Upper lobe of left lung (tissue), 4 donors: ENCODE measurements around the gene NBPF9.
"Not testable (repeated sequence)": the region's sequence is repeated elsewhere in the genome, so short reads cannot be mapped to it uniquely, and the experiment has no call there.

Source experiments
- CTCF ChIP-seq, 6 experiments: fragments of 450-650 bp in 4 of 6; fragments of 200-600 bp in 2 of 6; sonication (generic) in 2 of 6; IDR thresholded peaks; one replicate each; pipeline ENCODE4 v1.5.1; 2016 to 2019; ENCODE audit warnings: antibody characterized with exemption in 6 of 6
- EP300 ChIP-seq, 4 donors: sonication (generic); formaldehyde crosslinking; IDR thresholded peaks; one replicate each; pipeline ENCODE4 v1.5.1; 2017; ENCODE audit warnings: antibody characterized with exemption in 4 of 4, control low read depth in 2 of 4
- POLR2A ChIP-seq, 4 donors: fragments of 450-650 bp; IDR thresholded peaks; one replicate each; pipeline ENCODE4 v1.5.1; 2016 to 2017; ENCODE audit warnings: antibody characterized with exemption in 4 of 4, mild to moderate bottlenecking in 2 of 4
- POLR2AphosphoS5 ChIP-seq, 2 donors: sonication (generic); formaldehyde crosslinking; IDR thresholded peaks; one replicate each; pipeline ENCODE4 v1.5.1; 2017; ENCODE audit warnings: antibody characterized with exemption in 2 of 2

DNA sequence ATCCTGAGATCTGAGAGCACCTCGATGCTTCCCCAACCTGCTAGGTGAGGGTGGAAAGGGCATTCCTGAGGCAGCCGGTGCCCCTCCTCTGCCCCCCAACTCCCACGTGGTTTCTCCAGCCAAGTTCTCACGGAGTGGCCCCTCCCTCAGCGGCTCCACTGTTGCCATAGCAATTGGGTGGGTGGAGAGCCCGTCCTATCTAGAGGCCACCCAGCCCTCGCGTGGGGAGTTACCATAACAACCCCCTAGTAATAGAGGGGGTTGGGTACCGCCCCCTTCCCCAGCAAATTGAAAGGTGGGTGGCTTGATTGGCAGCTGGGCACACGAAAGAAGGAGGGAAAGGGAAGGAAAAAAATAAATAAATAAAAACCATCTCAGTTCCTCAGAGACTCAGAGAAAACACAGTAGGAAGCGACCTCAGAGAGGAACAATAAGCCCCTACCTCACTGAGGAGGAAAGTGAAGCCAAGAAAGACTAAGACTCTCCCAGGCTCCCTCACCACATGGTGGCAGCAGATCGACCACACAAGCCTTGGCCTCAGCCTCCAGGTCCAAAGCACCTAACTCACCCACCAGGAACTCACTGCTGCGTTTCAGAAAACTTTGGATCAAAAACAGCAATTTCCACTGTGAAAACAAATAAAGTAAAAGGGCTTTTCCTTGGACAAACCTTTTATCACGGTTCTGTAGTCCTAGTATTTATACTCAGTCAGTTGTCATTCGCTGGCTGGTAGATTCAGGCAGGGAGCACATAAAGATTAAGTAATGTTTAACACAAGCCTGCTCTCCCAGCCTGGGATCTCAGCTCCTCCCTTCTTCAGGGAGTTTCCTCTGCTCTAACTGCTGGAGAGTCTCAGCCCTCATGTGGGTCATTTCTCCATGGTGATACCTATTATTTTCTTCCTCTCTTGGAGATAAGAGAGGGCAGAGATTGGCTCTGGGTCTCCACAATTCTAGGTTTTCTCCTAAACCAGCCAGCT is 20.9 kb upstream of the NBPF9 start:
- not testable (repeated sequence) for TF ChIP-seq CTCF, POLR2A, EP300, POLR2AphosphoS5 (IDR thresholded peaks at IDR 0.05)
